HepG2 (cell line): ENCODE measurements around the gene TPD52L2. TPM values are rescaled to one million over a fixed set of nuclear protein-coding genes. Genes with fewer than 3 reads are reported as not detected.

ENCODE experiments used
- EHMT2 ChIP-seq: fragments of 200-600 bp; sonication (generic); IDR thresholded peaks from 2 replicates; pipeline ENCODE4 v1.7.0; 2017; ENCODE audit warnings: antibody characterized with exemption, low read depth, low read length, borderline replicate concordance
- HDAC6 ChIP-seq: fragments of 200-600 bp; sonication (generic); IDR thresholded peaks from 2 replicates; pipeline ENCODE4 v1.7.0; 2017; ENCODE audit warnings: mild to moderate bottlenecking, antibody characterized with exemption, low read length, low read depth
- NFKBIZ ChIP-seq: IDR thresholded peaks from 2 replicates; pipeline ENCODE4 v1.6.1; 2018; ENCODE audit warnings: missing genetic modification reagents, missing compliant biosample characterization
- PHF5A ChIP-seq: IDR thresholded peaks from one replicate; pipeline ENCODE4 v1.6.1; 2018; ENCODE audit warnings: low read depth, missing genetic modification reagents; ENCODE audit not compliant: unreplicated experiment
- ZFX ChIP-seq: sonication (generic); formaldehyde crosslinking; IDR thresholded peaks from 2 replicates; pipeline ENCODE4 v1.4.0; 2020; ENCODE audit warnings: mild to moderate bottlenecking, low read depth, missing genetic modification reagents, moderate library complexity
- ZNF121 ChIP-seq: sonication (generic); formaldehyde crosslinking; IDR thresholded peaks from 2 replicates; pipeline ENCODE4 v1.5.0; 2020; ENCODE audit warnings: mild to moderate bottlenecking, missing genetic modification reagents
- ZNF614 ChIP-seq: IDR thresholded peaks from 2 replicates; pipeline ENCODE4 v1.6.1; 2018; ENCODE audit warnings: missing biosample characterization, missing genetic modification reagents, inconsistent platforms, borderline replicate concordance
- ZNF792 ChIP-seq: IDR thresholded peaks from 2 replicates; pipeline ENCODE4 v1.6.1; 2016
- polyA plus RNA-seq, 8 experiments: library from polyadenylated mRNA; depleted of rRNA in 3 of 8; stranded (reverse) in 7 of 8; unstranded in 1 of 8; fragments of >200 nt; fragmentation: Illumina TruSeq in 4 of 8; extraction: Trizol in 4 of 8; gene quantifications; 2 replicates each; pipeline versions ENCODE4 v1.2.1 to v1.2.3, GENCODE V29; 2011 to 2016; ENCODE audit warnings: low read depth in 4 of 8, missing spikeins in 1 of 8, mixed read lengths in 1 of 8; ENCODE audit not compliant: insufficient read depth in 1 of 8
- total RNA-seq, 5 experiments: library from RNA; depleted of rRNA; stranded (reverse); fragments of >200 nt; fragmentation: Illumina TruSeq; extraction: Trizol; gene quantifications; 2 replicates each; pipeline ENCODE4 v1.2.3, GENCODE V29; 2016; ENCODE audit warnings: low read depth in 1 of 5
- TF ChIP-seq, protein P1 (sequence below): sonication (generic); formaldehyde crosslinking; IDR thresholded peaks from 2 replicates; pipeline ENCODE4 v1.5.1; 2020; ENCODE audit warnings: missing genetic modification reagents, mild to moderate bottlenecking, borderline replicate concordance
- TF ChIP-seq, protein P2 (sequence below): sonication (generic); formaldehyde crosslinking; IDR thresholded peaks from 2 replicates; pipeline ENCODE4 v1.8.1; 2023; ENCODE audit warnings: missing genetic modification reagents, mild to moderate bottlenecking, borderline replicate concordance
- TF ChIP-seq, protein P3 (sequence below): sonication (generic); formaldehyde crosslinking; conservative IDR thresholded peaks from 2 replicates; pipeline ENCODE4 v1.4.0; 2020; ENCODE audit warnings: mild to moderate bottlenecking, missing genetic modification reagents, moderate library complexity
- TF ChIP-seq, protein P4 (sequence below): sonication (generic); formaldehyde crosslinking; IDR thresholded peaks from 2 replicates; pipeline ENCODE4 v1.8.0; 2022; ENCODE audit warnings: missing genetic modification reagents, mild to moderate bottlenecking, inconsistent platforms, borderline replicate concordance
- TF ChIP-seq, protein P5 (sequence below): sonication (generic); formaldehyde crosslinking; IDR thresholded peaks from 2 replicates; pipeline ENCODE4 v1.8.1; 2023; ENCODE audit warnings: mild to moderate bottlenecking, missing genetic modification reagents
- TF ChIP-seq, protein P6 (sequence below): sonication (generic); formaldehyde crosslinking; IDR thresholded peaks from 2 replicates; pipeline ENCODE4 v1.4.0; 2020; ENCODE audit warnings: missing genetic modification reagents
- TF ChIP-seq, protein P7 (sequence below): sonication (generic); formaldehyde crosslinking; conservative IDR thresholded peaks from 2 replicates; pipeline ENCODE4 v1.8.0; 2022; ENCODE audit warnings: missing genetic modification reagents
- TF ChIP-seq, protein P8 (sequence below): IDR thresholded peaks from 2 replicates; pipeline ENCODE4 v1.6.1; 2016

Gene TPD52L2
- total and polyA plus RNA-seq, 2 of the 13 experiments (the other 11 are each of a cell fraction or from before 2014, with no cell fraction given), result 156 to 184 TPM

DNA sequence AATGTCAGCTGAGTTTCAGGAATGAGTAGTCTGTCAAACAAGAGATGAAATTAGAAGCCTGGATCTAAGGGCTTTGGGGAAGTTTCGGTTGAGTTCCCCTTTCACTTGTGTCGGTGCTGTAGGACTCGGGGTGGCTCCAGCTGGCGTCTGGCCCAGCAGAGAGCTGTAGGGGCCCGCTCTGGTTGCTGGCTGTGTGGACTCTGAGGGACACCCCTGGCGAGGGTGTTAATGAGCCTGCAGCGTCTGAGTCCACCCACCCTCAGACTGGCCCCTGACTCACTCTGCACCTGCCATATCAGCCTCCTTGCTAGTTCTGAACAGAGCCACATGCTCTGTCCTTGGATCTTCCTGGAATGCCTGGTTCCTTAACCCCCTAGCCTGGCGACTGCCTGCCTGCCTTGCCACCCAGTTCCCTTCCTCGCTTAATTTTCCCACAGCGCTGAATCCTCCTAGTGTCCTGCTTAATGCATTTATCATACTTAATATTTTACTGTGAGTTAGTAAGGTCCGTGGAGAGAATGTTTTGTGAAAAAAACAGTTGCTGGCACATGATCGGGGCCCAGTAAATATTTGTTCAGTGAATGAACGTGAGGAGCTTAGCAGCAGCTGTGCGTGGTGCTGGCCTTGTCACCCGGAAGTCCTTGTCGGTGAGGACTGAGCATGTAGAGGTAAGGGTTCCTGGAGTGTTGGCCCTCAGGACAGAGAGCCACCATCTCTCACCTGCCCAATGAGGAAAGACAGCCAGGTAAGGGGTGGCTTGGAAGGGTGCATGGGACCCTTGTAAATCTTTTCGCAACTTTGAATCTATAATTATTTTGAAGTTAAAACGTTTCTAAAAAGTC, 31.4 kb downstream of the TPD52L2 start (continued):
- TF ChIP-seq, protein P1, sequence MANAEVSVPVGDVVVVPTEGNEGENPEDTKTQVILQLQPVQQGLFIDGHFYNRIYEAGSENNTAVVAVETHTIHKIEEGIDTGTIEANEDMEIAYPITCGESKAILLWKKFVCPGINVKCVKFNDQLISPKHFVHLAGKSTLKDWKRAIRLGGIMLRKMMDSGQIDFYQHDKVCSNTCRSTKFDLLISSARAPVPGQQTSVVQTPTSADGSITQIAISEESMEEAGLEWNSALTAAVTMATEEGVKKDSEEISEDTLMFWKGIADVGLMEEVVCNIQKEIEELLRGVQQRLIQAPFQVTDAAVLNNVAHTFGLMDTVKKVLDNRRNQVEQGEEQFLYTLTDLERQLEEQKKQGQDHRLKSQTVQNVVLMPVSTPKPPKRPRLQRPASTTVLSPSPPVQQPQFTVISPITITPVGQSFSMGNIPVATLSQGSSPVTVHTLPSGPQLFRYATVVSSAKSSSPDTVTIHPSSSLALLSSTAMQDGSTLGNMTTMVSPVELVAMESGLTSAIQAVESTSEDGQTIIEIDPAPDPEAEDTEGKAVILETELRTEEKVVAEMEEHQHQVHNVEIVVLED (CRISPR knock-in tag), result peak; percentile 86; the same call in 1 of the 2 replicates
- TF ChIP-seq, protein P2, sequence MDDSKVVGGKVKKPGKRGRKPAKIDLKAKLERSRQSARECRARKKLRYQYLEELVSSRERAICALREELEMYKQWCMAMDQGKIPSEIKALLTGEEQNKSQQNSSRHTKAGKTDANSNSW, result no peak
- TF ChIP-seq, protein P3, sequence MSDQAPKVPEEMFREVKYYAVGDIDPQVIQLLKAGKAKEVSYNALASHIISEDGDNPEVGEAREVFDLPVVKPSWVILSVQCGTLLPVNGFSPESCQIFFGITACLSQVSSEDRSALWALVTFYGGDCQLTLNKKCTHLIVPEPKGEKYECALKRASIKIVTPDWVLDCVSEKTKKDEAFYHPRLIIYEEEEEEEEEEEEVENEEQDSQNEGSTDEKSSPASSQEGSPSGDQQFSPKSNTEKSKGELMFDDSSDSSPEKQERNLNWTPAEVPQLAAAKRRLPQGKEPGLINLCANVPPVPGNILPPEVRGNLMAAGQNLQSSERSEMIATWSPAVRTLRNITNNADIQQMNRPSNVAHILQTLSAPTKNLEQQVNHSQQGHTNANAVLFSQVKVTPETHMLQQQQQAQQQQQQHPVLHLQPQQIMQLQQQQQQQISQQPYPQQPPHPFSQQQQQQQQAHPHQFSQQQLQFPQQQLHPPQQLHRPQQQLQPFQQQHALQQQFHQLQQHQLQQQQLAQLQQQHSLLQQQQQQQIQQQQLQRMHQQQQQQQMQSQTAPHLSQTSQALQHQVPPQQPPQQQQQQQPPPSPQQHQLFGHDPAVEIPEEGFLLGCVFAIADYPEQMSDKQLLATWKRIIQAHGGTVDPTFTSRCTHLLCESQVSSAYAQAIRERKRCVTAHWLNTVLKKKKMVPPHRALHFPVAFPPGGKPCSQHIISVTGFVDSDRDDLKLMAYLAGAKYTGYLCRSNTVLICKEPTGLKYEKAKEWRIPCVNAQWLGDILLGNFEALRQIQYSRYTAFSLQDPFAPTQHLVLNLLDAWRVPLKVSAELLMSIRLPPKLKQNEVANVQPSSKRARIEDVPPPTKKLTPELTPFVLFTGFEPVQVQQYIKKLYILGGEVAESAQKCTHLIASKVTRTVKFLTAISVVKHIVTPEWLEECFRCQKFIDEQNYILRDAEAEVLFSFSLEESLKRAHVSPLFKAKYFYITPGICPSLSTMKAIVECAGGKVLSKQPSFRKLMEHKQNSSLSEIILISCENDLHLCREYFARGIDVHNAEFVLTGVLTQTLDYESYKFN (CRISPR knock-in tag), result peak; percentile 72
- TF ChIP-seq ZNF121 (CRISPR knock-in tag) (no peak), NFKBIZ (CRISPR knock-in tag) (no peak; the same call in 1 of the 2 replicates), HDAC6 (no peak), ZNF792 (peak; percentile 62; the same call in 1 of the 2 replicates), ZFX (CRISPR knock-in tag) (peak; percentile 88), ZNF614 (CRISPR knock-in tag) (peak; percentile 81; the same call in 1 of the 2 replicates), EHMT2 (no peak), PHF5A (CRISPR knock-in tag) (peak; percentile 60)
- TF ChIP-seq, protein P4, sequence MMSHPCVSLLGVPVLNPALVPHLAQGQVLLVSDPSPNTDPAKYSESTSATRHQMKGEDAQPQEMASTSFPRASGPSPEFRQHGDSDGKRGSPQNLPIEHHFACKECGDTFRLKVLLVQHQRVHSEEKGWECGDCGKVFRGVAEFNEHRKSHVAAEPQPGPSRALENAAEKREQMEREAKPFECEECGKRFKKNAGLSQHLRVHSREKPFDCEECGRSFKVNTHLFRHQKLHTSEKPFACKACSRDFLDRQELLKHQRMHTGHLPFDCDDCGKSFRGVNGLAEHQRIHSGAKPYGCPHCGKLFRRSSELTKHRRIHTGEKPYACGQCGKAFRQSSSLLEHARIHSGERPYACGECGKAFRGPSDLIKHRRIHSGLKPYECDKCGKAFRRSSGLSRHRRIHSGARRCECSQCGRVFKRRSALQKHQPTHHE, result 0 out of 2 replicates have a peak, but pooled peaks have one; percentile 23
- TF ChIP-seq, protein P5, sequence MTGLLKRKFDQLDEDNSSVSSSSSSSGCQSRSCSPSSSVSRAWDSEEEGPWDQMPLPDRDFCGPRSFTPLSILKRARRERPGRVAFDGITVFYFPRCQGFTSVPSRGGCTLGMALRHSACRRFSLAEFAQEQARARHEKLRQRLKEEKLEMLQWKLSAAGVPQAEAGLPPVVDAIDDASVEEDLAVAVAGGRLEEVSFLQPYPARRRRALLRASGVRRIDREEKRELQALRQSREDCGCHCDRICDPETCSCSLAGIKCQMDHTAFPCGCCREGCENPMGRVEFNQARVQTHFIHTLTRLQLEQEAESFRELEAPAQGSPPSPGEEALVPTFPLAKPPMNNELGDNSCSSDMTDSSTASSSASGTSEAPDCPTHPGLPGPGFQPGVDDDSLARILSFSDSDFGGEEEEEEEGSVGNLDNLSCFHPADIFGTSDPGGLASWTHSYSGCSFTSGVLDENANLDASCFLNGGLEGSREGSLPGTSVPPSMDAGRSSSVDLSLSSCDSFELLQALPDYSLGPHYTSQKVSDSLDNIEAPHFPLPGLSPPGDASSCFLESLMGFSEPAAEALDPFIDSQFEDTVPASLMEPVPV, result peak; percentile 84
- TF ChIP-seq, protein P6, sequence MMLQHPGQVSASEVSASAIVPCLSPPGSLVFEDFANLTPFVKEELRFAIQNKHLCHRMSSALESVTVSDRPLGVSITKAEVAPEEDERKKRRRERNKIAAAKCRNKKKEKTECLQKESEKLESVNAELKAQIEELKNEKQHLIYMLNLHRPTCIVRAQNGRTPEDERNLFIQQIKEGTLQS (CRISPR knock-in tag), result no peak
- TF ChIP-seq, protein P7, sequence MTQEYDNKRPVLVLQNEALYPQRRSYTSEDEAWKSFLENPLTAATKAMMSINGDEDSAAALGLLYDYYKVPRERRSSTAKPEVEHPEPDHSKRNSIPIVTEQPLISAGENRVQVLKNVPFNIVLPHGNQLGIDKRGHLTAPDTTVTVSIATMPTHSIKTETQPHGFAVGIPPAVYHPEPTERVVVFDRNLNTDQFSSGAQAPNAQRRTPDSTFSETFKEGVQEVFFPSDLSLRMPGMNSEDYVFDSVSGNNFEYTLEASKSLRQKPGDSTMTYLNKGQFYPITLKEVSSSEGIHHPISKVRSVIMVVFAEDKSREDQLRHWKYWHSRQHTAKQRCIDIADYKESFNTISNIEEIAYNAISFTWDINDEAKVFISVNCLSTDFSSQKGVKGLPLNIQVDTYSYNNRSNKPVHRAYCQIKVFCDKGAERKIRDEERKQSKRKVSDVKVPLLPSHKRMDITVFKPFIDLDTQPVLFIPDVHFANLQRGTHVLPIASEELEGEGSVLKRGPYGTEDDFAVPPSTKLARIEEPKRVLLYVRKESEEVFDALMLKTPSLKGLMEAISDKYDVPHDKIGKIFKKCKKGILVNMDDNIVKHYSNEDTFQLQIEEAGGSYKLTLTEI (CRISPR knock-in tag), result no peak
- TF ChIP-seq, protein P8, sequence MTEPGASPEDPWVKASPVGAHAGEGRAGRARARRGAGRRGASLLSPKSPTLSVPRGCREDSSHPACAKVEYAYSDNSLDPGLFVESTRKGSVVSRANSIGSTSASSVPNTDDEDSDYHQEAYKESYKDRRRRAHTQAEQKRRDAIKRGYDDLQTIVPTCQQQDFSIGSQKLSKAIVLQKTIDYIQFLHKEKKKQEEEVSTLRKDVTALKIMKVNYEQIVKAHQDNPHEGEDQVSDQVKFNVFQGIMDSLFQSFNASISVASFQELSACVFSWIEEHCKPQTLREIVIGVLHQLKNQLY (CRISPR knock-in tag), result peak; percentile 83
